ENCODE measurements around the gene TP63.

- TF ChIP-seq CTCF (IDR thresholded peaks at IDR 0.05) (no peak), POLR2A (IDR thresholded peaks at IDR 0.05) (no peak), POLR2AphosphoS5 (IDR thresholded peaks at IDR 0.05) (no peak), EP300 (IDR thresholded peaks at IDR 0.05) (no peak)
These were observed 43.2 kb downstream of the TP63 start for GRCh38 chr3:189674249-189674913.
